ENCODE measurements around the gene SLC25A28. TPM values are rescaled to one million over a fixed set of nuclear protein-coding genes. Genes with fewer than 3 reads are reported as not detected.

SLC25A28 gene
- total RNA-seq, 1 experiment from 2014 or later: 22.2 TPM

DNA sequence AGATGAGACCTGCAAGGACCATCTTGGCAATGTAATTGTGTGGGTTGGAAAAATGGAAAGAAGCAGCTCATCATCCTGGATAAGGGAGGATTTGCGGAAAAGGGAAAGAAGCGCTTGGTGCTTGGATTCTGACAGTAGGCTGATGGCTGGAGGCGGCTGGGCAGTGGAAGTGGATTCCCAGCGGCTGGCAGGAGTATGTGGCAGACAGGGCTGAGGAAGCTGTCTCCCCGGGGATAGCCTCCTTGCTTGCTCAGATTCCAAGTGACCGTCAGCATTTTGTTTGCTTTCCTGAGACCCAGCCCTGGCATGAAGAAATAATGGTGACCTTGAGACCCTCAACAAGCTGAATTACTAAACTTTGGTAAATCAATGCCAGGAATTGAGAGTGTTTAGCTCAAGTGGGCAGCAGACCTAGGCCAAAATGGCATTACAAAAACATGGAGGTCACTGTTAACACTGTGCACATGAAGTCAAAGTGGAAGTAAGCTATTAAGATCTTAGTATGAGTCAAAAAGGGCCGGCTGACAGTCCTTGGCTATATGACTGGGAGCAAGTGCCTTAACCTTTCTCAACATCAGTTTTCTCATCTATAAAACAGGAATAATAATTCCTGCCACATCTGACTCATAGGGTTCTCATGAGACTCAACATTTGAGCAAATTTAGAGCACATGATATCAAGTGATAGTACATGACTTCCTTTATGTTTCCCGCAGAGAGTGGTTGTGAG is 21.3 kb downstream of the SLC25A28 start:
- H3K36me3 Mint-ChIP-seq (ENCODE audit: insufficient read depth in 1 of 3, low read depth in 3 of 3): peaks cover 0 to 1% (median 0%) of the 10 kb centered on the region in 3 experiments; a peak in 1 of 7 replicates

More for the DNA sequence above, 21.3 kb downstream of the SLC25A28 start:
- Histone ChIP-seq H3K56ac (ENCODE audit: insufficient read length, low read depth, low read length) (no peak overlapping the region), H2BK12ac (ENCODE audit: insufficient read length, low read depth, low read length) (no peak overlapping the region), H3K79me2 (ENCODE audit: insufficient read depth, low read length) (no peaks in the 10 kb centered on the region), H3K4me2 (ENCODE audit: insufficient read depth, insufficient read length, low read length) (no peak overlapping the region), H2BK120ac (ENCODE audit: low read depth, low read length, poor library complexity, severe bottlenecking) (no peak overlapping the region), H2BK20ac (ENCODE audit: low read depth, low read length, poor library complexity, severe bottlenecking) (no peak overlapping the region), H4K5ac (ENCODE audit: insufficient read length, low read depth, low read length) (no peak overlapping the region), H2BK5ac (ENCODE audit: insufficient read length, low read length) (no peak overlapping the region), H3K23me2 (ENCODE audit: insufficient read length, low read depth, low read length, poor library complexity, severe bottlenecking) (no peaks in the 10 kb centered on the region), H2BK15ac (ENCODE audit: low read depth, low read length) (no peak overlapping the region), H3K18ac (ENCODE audit: insufficient read length, low read depth, low read length) (no peak overlapping the region), H3K27ac (ENCODE audit: insufficient read length, low read depth, low read length) (no peak overlapping the region), H4K91ac (ENCODE audit: insufficient read length, low read depth, low read length) (no peak overlapping the region), H3K9ac (ENCODE audit: extremely low read depth, insufficient read length, low read length) (no peak overlapping the region), H3K23ac (ENCODE audit: insufficient read length, low read depth, low read length) (no peak overlapping the region), H4K8ac (replicated peaks; ENCODE audit: insufficient read length, low read depth, low read length) (no peak overlapping the region), H3K4ac (ENCODE audit: low read depth, low read length) (no peak overlapping the region), H4K20me1 (ENCODE audit: control insufficient read depth, insufficient read depth, insufficient read length) (no peaks in the 10 kb centered on the region), H2AFZ (ENCODE audit: low read length) (no peak overlapping the region), H3T11ph (ENCODE audit: low read length) (no peak overlapping the region), H3K79me1 (ENCODE audit: insufficient read depth, low read depth, low read length, poor library complexity, severe bottlenecking) (no peaks in the 10 kb centered on the region), H3K27me3 (ENCODE audit: insufficient read depth, low read length) (no peaks in the 10 kb centered on the region), H3K9me3 (ENCODE audit: control insufficient read depth, low read depth, low read length) (no peaks in the 10 kb centered on the region), H3K14ac (ENCODE audit: insufficient read depth, low read length) (no peak overlapping the region), H3K4me1 (ENCODE audit: insufficient read depth, low read length) (no peaks in the 10 kb centered on the region), H2AK5ac (ENCODE audit: insufficient read length, low read length) (no peak overlapping the region)
- Mint-ChIP-seq H3K27ac (no peak overlapping the region), H3K4me1 (peaks cover 19 to 27% of the 10 kb centered on the region in 2 experiments), H3K9me3 (peaks cover 0 to 9% of the 10 kb centered on the region in 2 experiments; a peak in 3 of 5 replicates), H3K27me3 (ENCODE audit: low read depth) (peaks cover 28% of the 10 kb centered on the region), H3K4me3 (no peak overlapping the region)
- no peak for TF ChIP-seq CTCF (conservative IDR thresholded peaks at IDR 0.05)
- DNase-seq: no peak
- no CpG with 5 or more reads among the region's 8 CpGs for WGBS (ENCODE audit: extremely low coverage, insufficient read length, low lambda C conversion rate)

Data from H9 (cell line).